GM18907 (cell line): Measurements from ENCODE around the gene HAL.

ENCODE experiments used
- ATAC-seq: cut with Tn5 transposase; IDR thresholded peaks from one replicate; pipeline ENCODE4 v1.9.1; 2021; ENCODE audit warnings: mild to moderate bottlenecking, moderate library complexity; ENCODE audit not compliant: unreplicated experiment

Gene HAL, protein sequence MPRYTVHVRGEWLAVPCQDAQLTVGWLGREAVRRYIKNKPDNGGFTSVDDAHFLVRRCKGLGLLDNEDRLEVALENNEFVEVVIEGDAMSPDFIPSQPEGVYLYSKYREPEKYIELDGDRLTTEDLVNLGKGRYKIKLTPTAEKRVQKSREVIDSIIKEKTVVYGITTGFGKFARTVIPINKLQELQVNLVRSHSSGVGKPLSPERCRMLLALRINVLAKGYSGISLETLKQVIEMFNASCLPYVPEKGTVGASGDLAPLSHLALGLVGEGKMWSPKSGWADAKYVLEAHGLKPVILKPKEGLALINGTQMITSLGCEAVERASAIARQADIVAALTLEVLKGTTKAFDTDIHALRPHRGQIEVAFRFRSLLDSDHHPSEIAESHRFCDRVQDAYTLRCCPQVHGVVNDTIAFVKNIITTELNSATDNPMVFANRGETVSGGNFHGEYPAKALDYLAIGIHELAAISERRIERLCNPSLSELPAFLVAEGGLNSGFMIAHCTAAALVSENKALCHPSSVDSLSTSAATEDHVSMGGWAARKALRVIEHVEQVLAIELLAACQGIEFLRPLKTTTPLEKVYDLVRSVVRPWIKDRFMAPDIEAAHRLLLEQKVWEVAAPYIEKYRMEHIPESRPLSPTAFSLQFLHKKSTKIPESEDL

DNA sequence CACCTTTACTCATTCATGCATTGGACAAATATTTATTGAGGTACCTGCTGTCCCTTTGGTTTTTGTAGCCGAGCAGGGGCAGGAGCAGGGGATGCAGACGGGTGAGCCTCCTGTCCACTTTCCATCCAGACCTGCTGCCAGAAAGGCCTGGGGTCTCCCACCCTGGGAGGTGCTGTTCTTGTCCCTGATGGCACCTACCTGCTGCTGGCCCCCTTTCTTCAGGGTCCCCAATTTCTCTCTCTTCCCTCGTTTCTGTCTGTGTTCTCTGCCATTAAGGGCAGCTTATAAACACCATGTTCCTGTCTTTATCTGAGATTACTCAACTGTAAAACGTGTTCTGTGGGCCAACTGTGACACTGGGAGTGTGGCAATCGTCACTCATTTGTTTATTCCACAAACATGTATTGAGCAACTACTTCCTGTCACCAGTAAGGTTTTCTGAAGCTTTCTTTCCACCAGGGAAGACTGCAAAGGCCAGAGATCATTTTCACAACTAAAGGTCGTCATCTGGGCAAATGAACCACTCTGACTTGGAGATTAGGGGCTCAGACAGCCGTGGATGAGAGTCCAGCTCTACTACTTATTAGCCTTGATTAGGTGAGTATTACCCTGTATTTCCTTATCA lies at the start of gene HAL:
HAL (minus strand) TSS at position 311 of the 625 bp plus-strand sequence. CDS start 434 bp downstream, outside the sequence.
- no peak for ATAC-seq

DNA sequence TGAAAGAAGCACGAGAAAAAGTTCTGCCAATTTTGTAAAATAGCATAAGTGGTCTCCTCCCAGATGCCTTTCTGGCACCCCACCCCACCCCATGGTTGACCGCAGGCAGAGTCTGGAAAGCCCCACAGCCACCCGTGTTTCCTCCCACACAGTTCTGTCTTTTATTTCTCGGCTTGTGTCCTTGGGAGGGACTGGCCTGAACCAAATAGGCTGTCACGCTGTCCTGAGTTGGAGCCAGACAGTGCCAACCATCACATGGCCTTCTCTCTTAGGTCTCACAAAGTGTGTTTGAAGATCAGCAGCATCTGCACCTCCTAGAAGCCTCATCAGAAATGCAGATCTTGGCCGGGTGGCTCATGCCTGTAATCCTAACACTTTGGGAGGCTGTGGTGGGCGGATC lies 49.4 kb upstream of the HAL start:
- no peak for ATAC-seq

DNA sequence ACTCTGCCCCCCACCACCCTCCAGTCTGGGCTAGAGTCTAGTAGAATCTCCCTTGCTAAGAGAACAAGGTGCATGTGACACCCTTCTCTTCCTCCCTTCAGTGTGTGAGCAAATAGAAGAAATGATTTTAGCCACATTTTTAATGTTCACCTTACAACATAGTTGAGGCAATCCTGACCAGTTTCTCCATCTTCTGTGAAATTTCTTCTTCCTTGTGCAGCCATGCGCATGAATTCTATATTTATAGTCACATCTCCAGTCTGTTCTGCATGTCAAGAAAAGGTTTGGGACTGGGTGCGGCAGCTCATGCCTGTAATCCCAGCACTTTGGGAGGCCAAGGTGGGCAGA lies 48.8 kb upstream of the HAL start:
- no peak for ATAC-seq

DNA sequence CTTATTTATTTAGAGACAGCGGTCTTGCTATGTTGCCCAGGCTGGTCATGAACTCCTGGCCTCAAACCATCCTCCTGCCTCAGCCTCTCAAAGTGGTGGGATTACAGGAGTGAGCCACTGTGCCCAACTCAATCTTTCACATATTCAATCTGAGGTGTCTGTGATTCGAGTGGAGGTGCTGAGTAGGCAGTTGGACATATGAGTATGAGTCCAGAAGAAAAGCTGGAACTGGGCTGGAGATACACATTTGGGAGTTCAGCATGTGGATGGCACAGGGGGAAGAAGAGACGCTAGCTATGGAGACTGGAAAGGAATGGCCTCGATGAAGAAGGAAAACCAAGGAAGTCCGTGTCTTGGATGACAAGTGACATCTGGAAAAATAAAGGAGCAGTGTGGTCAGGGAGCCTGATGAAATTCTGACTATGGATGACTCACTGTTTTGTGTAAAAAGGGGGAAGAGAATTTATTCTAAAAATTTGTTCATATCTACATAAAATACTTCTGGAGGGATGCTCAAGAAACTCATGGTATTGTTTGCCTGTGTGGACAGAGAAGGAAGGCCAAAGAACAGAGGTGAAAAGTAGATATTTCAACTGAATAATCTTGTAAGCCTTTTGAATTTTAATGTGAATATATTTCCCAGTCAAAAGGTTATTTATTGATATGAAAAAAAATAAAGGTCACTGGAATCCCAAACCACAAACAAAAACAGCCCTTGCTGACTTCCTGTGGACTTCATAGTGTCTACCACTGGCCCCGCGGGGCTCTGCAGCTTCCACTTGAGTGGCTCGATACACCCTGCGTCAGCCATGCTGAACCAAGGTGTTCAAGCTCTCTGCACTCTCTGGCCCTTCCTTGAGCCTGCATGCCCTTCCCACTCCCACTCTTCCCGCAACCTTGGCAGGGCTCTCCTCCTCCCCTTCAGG lies 48.1 kb upstream of the HAL start:
- ATAC-seq, result no peak

DNA sequence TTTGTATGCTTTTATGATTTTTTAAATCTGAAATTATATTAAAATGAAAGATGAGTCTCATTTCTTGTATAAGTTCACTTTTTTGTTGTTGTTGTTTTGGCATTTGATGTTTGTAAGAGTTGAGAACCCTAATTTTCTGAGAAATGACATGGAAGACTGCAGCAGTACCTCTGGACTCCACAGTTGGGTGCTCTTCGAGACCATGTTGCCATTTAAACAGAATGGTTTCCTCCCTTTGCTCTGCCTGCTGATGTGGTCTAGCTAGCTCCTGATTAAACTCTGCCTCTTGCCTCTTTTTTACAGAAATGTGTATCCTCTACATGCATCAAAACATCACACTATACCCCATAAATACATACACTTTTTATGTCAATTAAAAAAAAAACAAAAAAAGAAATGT lies 45.0 kb upstream of the HAL start:
- ATAC-seq, result no peak

DNA sequence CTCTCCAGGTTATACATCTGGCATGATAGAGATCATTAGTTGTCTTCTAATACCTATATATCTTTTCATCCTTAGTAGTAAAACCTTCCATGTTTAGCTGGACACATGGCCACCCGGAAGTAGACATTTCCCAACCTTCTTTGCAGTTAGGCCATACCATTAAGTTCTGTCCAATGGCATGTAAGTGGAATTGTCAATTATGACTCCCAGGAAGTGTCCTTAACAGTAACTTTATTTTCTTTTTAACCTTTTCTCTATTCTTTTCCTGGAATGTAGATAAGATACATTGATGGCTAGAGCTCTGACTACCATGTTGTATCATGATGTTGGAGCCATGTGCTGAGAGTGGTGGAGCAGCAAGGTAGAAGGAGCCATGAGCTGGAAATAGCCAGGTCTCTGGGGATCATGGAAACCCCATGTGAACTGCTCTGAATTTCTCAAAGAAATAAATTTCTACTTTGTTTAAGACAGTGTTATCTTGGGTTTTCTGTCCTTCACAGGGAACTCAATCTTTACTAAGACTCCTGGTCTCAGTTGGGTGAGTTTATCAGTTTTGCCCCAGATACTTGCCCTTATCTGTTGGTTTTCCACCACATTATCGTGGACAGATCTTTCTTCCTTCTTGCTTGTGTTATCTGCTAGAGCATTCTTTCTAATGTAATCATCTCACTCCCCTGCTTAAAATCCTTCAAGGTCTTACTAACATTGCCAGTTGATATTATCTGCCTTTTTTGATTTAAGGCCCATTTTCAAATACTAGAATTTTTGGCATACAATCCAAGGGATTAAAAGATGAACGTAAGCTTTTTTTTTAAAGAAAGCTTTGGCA lies 44.4 kb upstream of the HAL start:
- ATAC-seq, result no peak

DNA sequence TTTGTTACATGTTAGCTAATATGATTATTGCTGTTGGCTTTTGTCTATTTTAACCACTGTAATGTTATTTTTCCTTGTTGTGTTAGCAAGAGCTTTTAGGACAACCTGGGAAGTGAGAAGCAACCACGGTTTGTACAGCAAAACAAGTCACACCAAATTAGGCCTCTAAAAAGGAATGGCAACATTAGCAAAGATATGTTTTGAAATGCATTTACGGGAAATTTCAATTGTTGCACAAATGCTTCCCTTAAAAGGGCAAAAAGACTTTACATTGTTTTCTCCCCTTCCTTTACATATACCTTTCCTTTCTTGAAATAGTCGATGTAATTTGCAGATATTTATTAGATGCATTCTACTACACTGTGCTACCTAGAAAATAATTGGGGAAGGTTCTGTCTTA lies 43.4 kb upstream of the HAL start:
- ATAC-seq, result no peak

DNA sequence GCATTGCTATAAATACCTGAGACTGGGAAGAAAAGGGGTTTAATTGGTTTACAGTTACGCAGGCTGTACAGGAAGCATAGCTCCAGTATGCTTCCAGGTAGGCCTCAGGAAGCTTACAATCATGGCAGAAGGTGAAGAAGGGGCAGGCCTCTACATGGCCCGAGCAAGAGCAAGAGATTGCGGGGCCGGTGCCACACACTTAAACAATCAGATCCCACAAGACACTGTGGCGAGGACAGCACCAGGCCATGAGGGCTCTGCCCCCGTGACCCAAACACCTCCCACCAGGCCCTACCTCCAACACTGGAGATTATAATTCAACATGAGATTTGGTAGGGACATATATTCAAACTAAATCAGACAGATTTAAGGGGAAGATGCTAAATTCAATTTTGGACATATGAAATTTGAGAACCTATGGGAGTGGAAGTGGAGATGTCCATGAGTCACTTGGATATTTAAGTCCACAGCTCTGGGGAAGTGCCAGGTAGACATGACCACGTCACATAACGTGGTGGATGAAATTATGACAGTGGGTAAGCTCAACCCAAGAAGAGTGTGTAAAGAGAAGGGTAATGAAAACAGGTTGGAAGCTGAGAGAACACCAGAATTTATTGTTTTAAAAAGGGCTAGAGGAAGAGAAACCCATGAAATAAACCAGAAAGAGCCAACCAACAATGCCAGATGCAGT lies 40.8 kb upstream of the HAL start:
- ATAC-seq, result no peak

DNA sequence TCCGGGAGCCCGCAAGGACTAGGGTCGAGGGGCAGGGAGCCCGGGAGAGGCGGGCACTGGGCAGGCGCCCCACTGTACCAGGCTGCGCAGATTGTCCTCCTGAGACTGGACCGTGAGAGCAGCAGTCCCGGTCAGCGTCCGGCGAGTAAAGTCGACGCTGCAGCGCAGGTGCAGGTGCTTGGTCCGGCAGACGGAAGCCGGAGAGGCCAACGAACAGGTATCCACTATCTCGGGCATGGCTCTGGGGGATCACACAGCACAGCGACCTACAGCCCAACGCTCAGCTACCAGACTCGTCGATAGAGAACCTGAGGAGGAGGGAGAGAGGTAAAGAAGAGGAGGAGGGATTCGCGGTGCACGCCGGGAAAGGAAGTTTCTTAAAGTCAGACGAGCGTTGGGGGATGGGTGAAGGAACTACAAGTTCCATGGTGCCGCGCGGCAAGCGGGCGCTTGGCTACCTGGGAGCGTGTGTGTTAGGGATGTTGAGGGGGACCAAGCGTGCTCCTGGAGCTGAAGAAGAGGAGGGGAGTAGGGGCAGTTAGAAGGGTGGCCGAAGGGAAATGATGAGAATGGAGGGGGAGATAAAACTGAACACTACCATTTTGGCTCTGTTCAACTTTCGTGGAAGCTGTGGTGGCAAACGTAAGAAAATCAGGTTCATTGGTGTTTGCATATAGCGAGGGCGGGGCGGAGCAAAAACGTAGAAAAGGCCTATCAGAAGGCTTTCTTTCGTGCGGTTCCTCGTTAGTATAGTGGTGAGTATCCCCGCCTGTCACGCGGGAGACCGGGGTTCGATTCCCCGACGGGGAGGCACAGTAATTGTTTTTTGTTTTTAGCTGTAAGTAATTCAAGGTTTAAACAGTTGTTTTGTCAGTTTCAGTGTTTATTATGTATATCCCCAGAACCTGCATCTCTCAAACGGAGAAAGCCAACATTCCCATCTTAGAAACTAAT lies 39.4 kb upstream of the HAL start, which contains the start of gene LTA4H:
LTA4H (minus strand) TSS at position 305 of the 954 bp plus-strand sequence; CDS start at position 237, 68 bp downstream.
- ATAC-seq, result peak; percentile 93

DNA sequence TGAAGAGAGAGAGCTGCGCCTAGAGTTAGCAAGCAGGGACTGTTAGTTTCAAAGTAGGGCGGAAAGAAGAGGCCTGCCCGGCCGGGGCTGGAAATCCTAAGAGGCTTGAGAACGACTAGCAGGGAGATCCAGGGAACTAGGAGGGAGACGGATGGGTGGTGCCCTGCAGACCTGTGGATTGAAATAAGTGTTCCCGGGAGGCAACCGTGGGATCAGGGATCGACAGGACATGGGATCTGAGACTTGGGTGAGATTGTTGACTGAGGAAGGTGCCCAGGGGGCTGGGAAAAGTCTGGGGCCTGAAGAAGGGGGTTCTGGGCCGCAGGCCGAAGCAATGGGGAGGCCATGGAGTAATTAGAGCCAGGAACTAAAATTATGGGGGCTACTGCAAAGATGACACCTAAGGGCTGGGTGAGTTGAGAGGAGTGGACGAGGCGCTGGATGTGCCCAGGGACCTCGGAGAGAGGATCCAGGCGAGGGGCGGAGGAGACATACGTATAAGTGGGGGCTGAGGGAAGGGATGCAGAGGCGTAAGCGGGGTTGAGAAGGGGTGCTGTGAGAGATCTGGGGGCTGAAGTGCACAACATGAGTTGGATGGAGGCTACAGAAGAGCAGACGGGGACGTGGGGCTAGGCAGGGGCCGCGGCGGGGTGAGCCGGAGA lies 38.6 kb upstream of the HAL start:
- ATAC-seq, result no peak

DNA sequence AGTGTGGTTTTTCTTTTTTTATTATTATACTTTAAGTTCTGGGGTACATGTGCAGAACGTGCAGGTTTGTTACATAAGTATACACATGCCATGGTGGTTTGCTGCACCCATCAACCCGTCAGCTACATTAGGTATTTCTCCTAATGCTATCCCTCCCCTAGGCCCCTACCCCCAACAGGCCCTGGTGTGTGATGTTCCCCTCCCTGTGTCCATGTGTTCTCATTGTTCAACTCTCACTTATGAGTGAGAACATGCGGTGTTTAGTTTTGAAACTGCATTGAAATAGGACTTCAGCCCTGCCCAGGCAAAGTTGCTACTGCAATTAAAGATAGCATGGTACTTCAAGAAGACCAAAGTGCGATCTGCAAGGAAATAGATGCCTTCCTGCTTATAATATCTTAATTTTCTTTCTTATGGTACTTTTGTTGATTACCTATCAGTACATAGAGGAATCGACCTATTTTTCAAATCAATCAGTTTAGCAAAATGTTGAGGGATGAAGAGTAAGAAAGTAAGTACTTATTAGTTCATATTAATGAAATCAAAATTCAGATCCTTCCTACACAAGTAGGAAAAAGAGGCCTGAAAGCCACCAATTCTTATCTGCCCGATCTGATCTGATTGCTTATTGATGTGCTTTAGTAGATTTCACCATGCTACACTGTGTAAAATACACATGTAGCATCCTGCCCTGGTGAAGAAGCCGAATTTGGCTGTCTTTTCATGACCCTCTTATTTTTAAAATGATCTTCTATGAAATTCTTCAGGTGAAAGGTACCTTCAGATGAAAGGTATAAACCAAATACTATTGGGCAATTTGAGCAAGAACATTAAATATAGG lies 37.6 kb upstream of the HAL start:
- ATAC-seq, result no peak

DNA sequence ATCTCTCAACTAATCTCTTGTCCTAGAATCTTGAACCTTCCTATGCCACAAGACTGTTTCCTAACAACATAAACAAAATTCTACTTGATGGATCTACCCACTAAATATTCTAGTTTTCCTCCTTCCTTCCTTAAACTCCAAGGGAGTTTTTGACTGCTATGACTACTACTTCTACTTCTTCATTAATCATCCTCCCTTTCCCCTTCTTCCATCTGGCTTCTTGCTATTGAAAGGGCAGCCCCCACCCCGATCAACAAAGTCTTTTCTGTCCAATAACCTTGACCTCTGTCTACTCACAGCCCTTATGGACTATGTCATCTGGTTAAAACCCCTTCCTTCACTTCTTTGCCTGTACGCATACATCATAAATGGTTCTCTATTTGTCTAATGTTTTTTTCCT lies 33.7 kb upstream of the HAL start:
- no peak for ATAC-seq

DNA sequence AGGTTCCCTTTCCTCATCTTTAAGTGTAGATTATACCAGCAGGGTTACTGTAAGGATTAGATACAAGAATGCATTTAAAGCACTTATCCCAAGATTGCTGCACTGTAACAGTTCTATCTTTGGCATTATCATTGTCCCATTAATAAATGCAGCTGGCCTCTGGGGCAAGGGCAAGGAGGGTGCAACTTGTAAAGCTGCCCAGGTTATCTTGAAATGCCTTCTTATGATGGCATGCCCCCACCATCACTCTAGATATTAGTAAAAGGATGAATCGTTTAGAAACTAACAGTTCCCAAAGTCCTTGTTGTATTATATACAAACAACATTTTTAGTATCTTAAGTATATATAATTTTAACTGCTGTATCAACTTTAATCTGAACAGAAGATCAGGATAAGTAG lies 32.4 kb upstream of the HAL start:
- ATAC-seq, result no peak

DNA sequence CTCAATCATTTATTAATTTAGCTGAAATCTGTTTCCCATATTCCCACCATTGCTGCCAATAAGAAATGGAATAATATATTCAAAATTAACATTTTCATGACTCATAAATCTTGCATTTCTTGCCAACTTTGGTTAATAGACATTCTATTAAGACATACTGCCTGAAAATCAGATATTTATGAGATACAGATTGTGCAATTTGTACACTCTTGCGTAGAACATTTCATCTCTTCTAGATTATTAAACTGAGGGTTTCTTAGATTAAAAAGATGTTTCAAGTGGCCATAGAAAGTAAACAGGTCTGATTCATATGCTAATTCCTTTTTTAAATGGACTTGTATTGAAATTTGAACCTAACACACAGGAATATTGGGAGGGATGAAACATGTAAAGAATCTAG lies 30.2 kb upstream of the HAL start:
- ATAC-seq, result no peak

DNA sequence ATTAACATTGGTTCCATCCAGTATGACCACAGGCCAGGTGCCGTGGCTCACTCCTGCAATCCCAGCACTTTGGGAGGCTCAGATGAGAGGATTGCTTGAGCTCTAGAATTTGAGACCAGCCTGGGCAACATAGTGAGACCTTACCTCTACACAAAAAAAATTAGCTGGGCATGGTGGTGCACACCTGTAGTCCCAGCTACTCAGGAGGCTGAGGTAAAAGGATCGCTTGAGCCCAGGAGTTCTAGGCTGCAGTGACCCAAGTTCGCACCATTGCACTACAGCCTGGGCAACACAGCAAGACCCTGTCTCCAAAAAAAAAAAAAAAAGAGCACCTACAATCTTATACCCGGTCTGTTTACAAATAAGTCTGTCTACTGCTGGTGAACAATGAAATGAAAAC lies 29.4 kb upstream of the HAL start:
- no peak for ATAC-seq

DNA sequence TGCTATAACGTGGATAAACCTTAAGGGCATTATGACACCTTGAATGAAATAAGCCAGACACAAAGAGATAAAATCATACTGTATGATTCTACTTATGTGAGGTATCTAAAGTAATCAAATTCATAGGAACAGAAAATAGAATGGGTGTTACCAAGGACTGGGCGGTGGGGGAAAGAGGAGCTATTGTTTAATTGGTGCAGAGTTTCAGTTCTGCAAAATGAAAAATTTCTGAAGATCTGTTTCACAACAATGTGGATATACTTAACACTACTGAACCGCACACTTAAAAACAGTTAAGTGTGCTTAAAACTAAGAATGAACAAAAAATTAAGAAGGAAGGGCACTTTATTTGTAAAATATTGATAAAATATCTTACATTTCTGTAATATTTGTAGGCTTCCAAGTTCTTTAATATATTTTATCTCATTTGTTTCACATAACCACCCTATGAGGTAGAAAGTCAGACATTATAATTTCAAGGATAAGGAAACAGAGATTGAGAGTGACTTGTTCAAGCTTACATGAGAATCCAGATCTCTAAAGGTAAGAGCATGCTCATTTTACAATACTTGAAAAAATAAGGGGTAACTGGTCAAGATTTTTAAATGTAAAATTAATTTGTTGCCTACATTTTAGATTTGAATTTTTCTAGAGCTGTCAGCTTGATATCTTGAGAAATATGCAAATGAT lies 24.3 kb upstream of the HAL start:
- peak; percentile 91 for ATAC-seq
